SK-N-SH (cell line): ENCODE measurements around the gene MAP4K4. TPM values are rescaled to one million over a fixed set of nuclear protein-coding genes. Genes with fewer than 3 reads are reported as not detected.

Experiments
- CTCF ChIA-PET: fragments of 300-600, 350-600 bp; formaldehyde crosslinking; extraction: SDS; loops from one replicate; lab custom pipeline; 2021; lab: Yijun Ruan, JAX
- POLR2A ChIA-PET: fragments of 350-600 bp; sonication (Branson Sonifier 250); formaldehyde crosslinking; extraction: SDS; loops from one replicate; lab custom pipeline; 2020; ENCODE audit warnings: antibody characterized with exemption, inconsistent platforms; lab: Yijun Ruan, JAX
- DNase-seq: peaks from one replicate; pipeline ENCODE4 v3.0.0; 2012
- H2AFZ ChIP-seq: fragments of 200-600 bp; sonication (generic); 2 replicates; pipeline ENCODE4 v1.8.1; 2016; ENCODE audit warnings: antibody characterized with exemption, mild to moderate bottlenecking, low read depth
- H3F3A ChIP-seq: fragments of 200-600 bp; sonication (generic); replicated peaks from 2 replicates; pipeline ENCODE3; 2016; ENCODE audit warnings: antibody characterized with exemption, mild to moderate bottlenecking; ENCODE audit not compliant: insufficient read depth
- H3K27ac ChIP-seq, 2 experiments: fragments of 200-500 bp in 1 of 2; fragments of 200-600 bp in 1 of 2; sonication (Bioruptor generic) in 1 of 2; sonication (generic), shearing (Covaris generic) in 1 of 2; 2 replicates each; pipeline versions ENCODE4 v1.5.1 to v1.6.1; 2014 to 2016; ENCODE audit warnings: low read depth in 2 of 2, inconsistent platforms in 1 of 2, low read length in 1 of 2, mild to moderate bottlenecking in 1 of 2, mixed read lengths in 1 of 2
- H3K27me3 ChIP-seq: fragments of 200-600 bp; sonication (generic), shearing (Covaris generic); 2 replicates; pipeline ENCODE4 v1.6.1; 2016; ENCODE audit warnings: mixed run types; ENCODE audit not compliant: insufficient read depth
- H3K36me3 ChIP-seq, 2 experiments: fragments of 200-500 bp in 1 of 2; fragments of 200-600 bp in 1 of 2; sonication (Bioruptor generic) in 1 of 2; sonication (generic) in 1 of 2; replicated peaks in 1 of 2; 2 replicates each; pipeline versions ENCODE3 to v1.5.1; 2014 to 2016; ENCODE audit warnings: low read length in 1 of 2, mild to moderate bottlenecking in 1 of 2; ENCODE audit not compliant: insufficient read depth in 2 of 2, control insufficient read depth in 1 of 2
- H3K4me1 ChIP-seq, 2 experiments: fragments of 200-500 bp in 1 of 2; fragments of 200-600 bp in 1 of 2; sonication (Bioruptor generic) in 1 of 2; sonication (generic), shearing (Covaris generic) in 1 of 2; 2 replicates each; pipeline versions ENCODE4 v1.5.1 to v1.6.1; 2014 to 2016; ENCODE audit warnings: low read depth in 1 of 2, low read length in 1 of 2, mixed run types in 1 of 2; ENCODE audit not compliant: insufficient read depth in 2 of 2, control insufficient read depth in 1 of 2
- H3K4me2 ChIP-seq: fragments of 200-600 bp; sonication (generic), shearing (Covaris generic); 2 replicates; pipeline ENCODE4 v1.6.1; 2017; ENCODE audit warnings: mixed run types
- H3K4me3 ChIP-seq, 2 experiments: fragments of 200-500 bp in 1 of 2; fragments of 200-600 bp in 1 of 2; sonication (Bioruptor generic) in 1 of 2; sonication (generic), shearing (Covaris generic) in 1 of 2; 2 replicates each; pipeline versions ENCODE4 v1.5.1 to v1.8.1; 2014 to 2016; ENCODE audit warnings: low read depth in 2 of 2, inconsistent platforms in 1 of 2, low read length in 1 of 2, mild to moderate bottlenecking in 1 of 2, mixed read lengths in 1 of 2, moderate library complexity in 1 of 2
- H3K79me2 ChIP-seq: fragments of 200-600 bp; sonication (generic); 2 replicates; pipeline ENCODE4 v1.8.1; 2017; ENCODE audit warnings: mild to moderate bottlenecking; ENCODE audit not compliant: insufficient read depth
- H3K9ac ChIP-seq: fragments of 200-600 bp; sonication (generic); 2 replicates; pipeline ENCODE4 v1.6.1; 2017; ENCODE audit warnings: mixed run types
- H3K9me2 ChIP-seq: fragments of 200-600 bp; sonication (generic); 2 replicates; pipeline ENCODE4 v1.6.1; 2017; ENCODE audit warnings: mixed run types
- H3K9me3 ChIP-seq: fragments of 200-600 bp; sonication (generic); 2 replicates; pipeline ENCODE4 v1.6.1; 2017; ENCODE audit warnings: mixed run types, mild to moderate bottlenecking, moderate library complexity
- H4K20me1 ChIP-seq: fragments of 200-600 bp; sonication (generic); 2 replicates; pipeline ENCODE4 v1.6.1; 2017; ENCODE audit warnings: mild to moderate bottlenecking, mixed run types; ENCODE audit not compliant: insufficient read depth
- CTCF ChIP-seq: fragments of 200-600 bp; sonication (generic); IDR thresholded peaks from 2 replicates; pipeline ENCODE4 v1.6.1; 2017; ENCODE audit warnings: antibody characterized with exemption, mild to moderate bottlenecking, moderate library complexity
- ELF1 ChIP-seq: IDR thresholded peaks from 2 replicates; pipeline ENCODE4 v1.4.0; 2012
- EP300 ChIP-seq, 2 experiments: IDR thresholded peaks; 2 replicates each; pipeline versions ENCODE4 v1.4.0 to v1.6.1; 2012; ENCODE audit warnings: borderline replicate concordance in 1 of 2, low read depth in 1 of 2, low read length in 1 of 2
- EZH2phosphoT487 ChIP-seq: fragments of 200-600 bp; sonication (generic); IDR thresholded peaks from 2 replicates; pipeline ENCODE4 v1.6.1; 2017; ENCODE audit warnings: low read depth, mixed run types, mild to moderate bottlenecking, antibody characterized with exemption, moderate library complexity, borderline replicate concordance
- FOSL2 ChIP-seq: IDR thresholded peaks from 2 replicates; pipeline ENCODE4 v1.4.0; 2012; ENCODE audit warnings: low read depth, mild to moderate bottlenecking, moderate library complexity, borderline replicate concordance
- FOXJ3 ChIP-seq: sonication (generic); formaldehyde crosslinking; IDR thresholded peaks from 2 replicates; pipeline ENCODE4 v1.5.1; 2020; ENCODE audit warnings: mild to moderate bottlenecking, missing genetic modification reagents
- FOXM1 ChIP-seq: IDR thresholded peaks from 2 replicates; pipeline ENCODE4 v1.4.0; 2012; ENCODE audit warnings: low read depth, mild to moderate bottlenecking
- GATA2 ChIP-seq: sonication (generic); formaldehyde crosslinking; IDR thresholded peaks from 2 replicates; pipeline ENCODE4 v1.5.0; 2020; ENCODE audit warnings: mild to moderate bottlenecking, missing genetic modification reagents
- MEF2A ChIP-seq: IDR thresholded peaks from 2 replicates; pipeline ENCODE4 v1.4.0; 2012; ENCODE audit warnings: low read depth, borderline replicate concordance
- NFIC ChIP-seq: IDR thresholded peaks from 2 replicates; pipeline ENCODE4 v1.4.0; 2012; ENCODE audit warnings: borderline replicate concordance
- RAD21 ChIP-seq: IDR thresholded peaks from 2 replicates; pipeline ENCODE4 v1.6.1; 2012; ENCODE audit warnings: mild to moderate bottlenecking, low read length
- RFX5 ChIP-seq: IDR thresholded peaks from 2 replicates; pipeline ENCODE4 v1.6.1; 2012; ENCODE audit warnings: mild to moderate bottlenecking, improper control_type of control experiment, low read length
- RXRA ChIP-seq: IDR thresholded peaks from 2 replicates; pipeline ENCODE4 v1.4.0; 2012; ENCODE audit warnings: low read depth, mild to moderate bottlenecking, borderline replicate concordance
- SIN3A ChIP-seq: IDR thresholded peaks from 2 replicates; pipeline ENCODE4 v1.6.1; 2012; ENCODE audit warnings: low read depth, mild to moderate bottlenecking, low read length, moderate library complexity, borderline replicate concordance
- TEAD4 ChIP-seq: IDR thresholded peaks from 2 replicates; pipeline ENCODE4 v1.4.0; 2012; ENCODE audit warnings: mild to moderate bottlenecking, borderline replicate concordance; ENCODE audit not compliant: insufficient read depth
- USF1 ChIP-seq: IDR thresholded peaks from 2 replicates; pipeline ENCODE4 v1.4.0; 2012; ENCODE audit warnings: low read depth, borderline replicate concordance
- USF2 ChIP-seq: fragments of 150-350 bp; IDR thresholded peaks from 2 replicates; pipeline ENCODE4 v1.6.1; 2017; ENCODE audit warnings: antibody characterized with exemption, low read length, low read depth, borderline replicate concordance
- YY1 ChIP-seq: IDR thresholded peaks from 2 replicates; pipeline ENCODE4 v1.4.0; 2012; ENCODE audit warnings: low read depth, mild to moderate bottlenecking
- WGBS: methylation state at CpG from one replicate; pipeline ENCODE4 v1.1.6; 2017; ENCODE audit warnings: low lambda C conversion rate; 5-methylcytosine and 5-hydroxymethylcytosine counted together
- polyA plus RNA-seq, 3 experiments: library from polyadenylated mRNA; depleted of rRNA; stranded (reverse); fragments of >200 nt; gene quantifications; 2 replicates each; pipeline ENCODE4 v1.2.3, GENCODE V29; 2012
- TF ChIP-seq, protein P1 (sequence below): fragments of 150-350 bp; IDR thresholded peaks from 2 replicates; pipeline ENCODE4 v1.6.1; 2016; ENCODE audit warnings: mild to moderate bottlenecking, low read depth, low read length

Gene MAP4K4
- polyA plus RNA-seq, 1 of the 3 experiments (the other 2 are of a cell fraction) = 72.9 TPM

GRCh38 chr2:101899871-101900270, 202.4 kb downstream of the MAP4K4 start:
- no peaks in the 10 kb centered on the region for H3K9me2 ChIP-seq
- no peak overlapping the region for H3K27ac ChIP-seq
- no peaks in the 10 kb centered on the region for H3K4me1 ChIP-seq
- no peak overlapping the region for H3K9ac ChIP-seq
- WGBS = 100% methylated on average over 1 of the region's 1 CpG
- peaks cover 13 to 18% of the 10 kb centered on the region in 2 experiments for H3K36me3 ChIP-seq
- POLR2A ChIA-PET = interaction anchor here (0.6 kb wide), 1 partner anchor 9 kb away, joined by 4 read pairs; no protein-coding TSS in a partner anchor
- CTCF ChIA-PET = no interaction called here
- TF ChIP-seq SIN3A = no peak
- TF ChIP-seq USF1 = no peak
- TF ChIP-seq YY1 = no peak
- TF ChIP-seq GATA2 = no peak
- TF ChIP-seq EZH2phosphoT487 = no peak
- no peak for TF ChIP-seq RAD21
- TF ChIP-seq ELF1 = no peak
- no peak for TF ChIP-seq RXRA
- no peak for TF ChIP-seq USF2
- no peak for TF ChIP-seq NFIC
- no peak for TF ChIP-seq TEAD4
- TF ChIP-seq, protein P1, sequence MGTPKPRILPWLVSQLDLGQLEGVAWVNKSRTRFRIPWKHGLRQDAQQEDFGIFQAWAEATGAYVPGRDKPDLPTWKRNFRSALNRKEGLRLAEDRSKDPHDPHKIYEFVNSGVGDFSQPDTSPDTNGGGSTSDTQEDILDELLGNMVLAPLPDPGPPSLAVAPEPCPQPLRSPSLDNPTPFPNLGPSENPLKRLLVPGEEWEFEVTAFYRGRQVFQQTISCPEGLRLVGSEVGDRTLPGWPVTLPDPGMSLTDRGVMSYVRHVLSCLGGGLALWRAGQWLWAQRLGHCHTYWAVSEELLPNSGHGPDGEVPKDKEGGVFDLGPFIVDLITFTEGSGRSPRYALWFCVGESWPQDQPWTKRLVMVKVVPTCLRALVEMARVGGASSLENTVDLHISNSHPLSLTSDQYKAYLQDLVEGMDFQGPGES = no peak
- no peak for TF ChIP-seq MEF2A
- TF ChIP-seq EP300 (IDR thresholded peaks at IDR 0.05; ENCODE audit: borderline replicate concordance in 1 of 2, low read depth in 1 of 2, low read length in 1 of 2) = no peak
- TF ChIP-seq FOXJ3 (CRISPR knock-in tag) = no peak
- no peak for TF ChIP-seq FOXM1
- TF ChIP-seq RFX5 = no peak
- no peak for TF ChIP-seq FOSL2
- TF ChIP-seq CTCF = no peak
- TF ChIP-seq, all 33 proteins: peak for 0
- H2AFZ ChIP-seq = no peak overlapping the region
- peaks cover 15% of the 10 kb centered on the region for H3F3A ChIP-seq
- H3K27me3 ChIP-seq = no peaks in the 10 kb centered on the region
- H3K9me3 ChIP-seq = no peaks in the 10 kb centered on the region
- H3K79me2 ChIP-seq = no peaks in the 10 kb centered on the region
- no peaks in the 10 kb centered on the region for H4K20me1 ChIP-seq
- no peak overlapping the region for H3K4me2 ChIP-seq
- DNase-seq = no peak
- no peak overlapping the region for H3K4me3 ChIP-seq
